Vagina (tissue), 2 donors: ENCODE data around the gene DNAJC5. TPM values are rescaled to one million over a fixed set of nuclear protein-coding genes. Genes with fewer than 3 reads are reported as not detected.
A peak's percentile ranks its signal among the peaks of the same experiment; 100 is the strongest.

Experiments used
- DNase-seq, 2 donors: peaks; one replicate each; pipeline ENCODE4 v3.0.0-alpha.2; 2017; ENCODE audit errors: extremely low spot score in 2 of 2
- H3K27ac ChIP-seq: fragments of 200-600 bp; sonication (generic); one replicate; pipeline ENCODE4 v1.5.1; 2019
- H3K27me3 ChIP-seq: fragments of 200-600 bp; sonication (generic); one replicate; pipeline ENCODE4 v1.5.1; 2019
- H3K36me3 ChIP-seq, 2 donors: fragments of 200-600 bp; sonication (generic); one replicate each; pipeline ENCODE4 v1.5.1; 2017 to 2019
- H3K4me1 ChIP-seq: fragments of 200-600 bp; sonication (generic); one replicate; pipeline ENCODE4 v1.5.1; 2019
- H3K4me3 ChIP-seq, 2 donors: fragments of 200-600 bp; sonication (generic); 1 replicate in 1 of 2; 2 replicates in 1 of 2; pipeline ENCODE4 v1.5.1; 2016 to 2019
- H3K9me3 ChIP-seq: fragments of 200-600 bp; sonication (generic); one replicate; pipeline ENCODE4 v1.5.1; 2019
- POLR2A ChIP-seq, 2 donors: fragments of 450-650 bp; IDR thresholded peaks; one replicate each; pipeline ENCODE4 v1.6.1; 2017; ENCODE audit warnings: antibody characterized with exemption in 2 of 2, mild to moderate bottlenecking in 2 of 2, moderate library complexity in 2 of 2
- POLR2AphosphoS5 ChIP-seq, 2 donors: sonication (generic); formaldehyde crosslinking; IDR thresholded peaks; one replicate each; pipeline ENCODE4 v1.9.0; 2017; ENCODE audit warnings: antibody characterized with exemption in 2 of 2, mild to moderate bottlenecking in 2 of 2, low read depth in 1 of 2; ENCODE audit not compliant: insufficient read depth in 1 of 2
- intact Hi-C: fragments of 100-400 bp; cut with DNase I; formaldehyde crosslinking; loops from one replicate; pipeline ENCODE4 v1.15.1; 2023
- microRNA counts, 2 donors: library from miRNA; unstranded; fragments of <30 nt; microRNA quantifications; one replicate each; lab custom pipeline; 2016 to 2017
- microRNA-seq: library from miRNA; unstranded; fragments of <30 nt; microRNA quantifications from one replicate; pipeline ENCODE4, GENCODE V29; 2017; ENCODE audit warnings: borderline number of aligned reads, borderline replicate concordance
- small RNA-seq: library from RNA; depleted of rRNA; stranded (forward); fragments of <200 nt; gene quantifications from one replicate; pipeline ENCODE3, GENCODE V24; 2016
- total RNA-seq: library from RNA; depleted of rRNA; stranded (reverse); fragments of >200 nt; gene quantifications from one replicate; pipeline ENCODE4 v1.2.3, GENCODE V29; 2016
- TF ChIP-seq, protein P1 (sequence below), 3 experiments: fragments of 450-650 bp in 2 of 3; fragments of 200-600 bp in 1 of 3; sonication (generic) in 1 of 3; IDR thresholded peaks; one replicate each; pipeline ENCODE4 v1.5.1; 2017 to 2019; ENCODE audit warnings: antibody characterized with exemption in 3 of 3, mild to moderate bottlenecking in 2 of 3, moderate library complexity in 2 of 3

The DNAJC5 gene
- total RNA-seq, 1 donor from 2014 or later, result 25.8 TPM

DNA sequence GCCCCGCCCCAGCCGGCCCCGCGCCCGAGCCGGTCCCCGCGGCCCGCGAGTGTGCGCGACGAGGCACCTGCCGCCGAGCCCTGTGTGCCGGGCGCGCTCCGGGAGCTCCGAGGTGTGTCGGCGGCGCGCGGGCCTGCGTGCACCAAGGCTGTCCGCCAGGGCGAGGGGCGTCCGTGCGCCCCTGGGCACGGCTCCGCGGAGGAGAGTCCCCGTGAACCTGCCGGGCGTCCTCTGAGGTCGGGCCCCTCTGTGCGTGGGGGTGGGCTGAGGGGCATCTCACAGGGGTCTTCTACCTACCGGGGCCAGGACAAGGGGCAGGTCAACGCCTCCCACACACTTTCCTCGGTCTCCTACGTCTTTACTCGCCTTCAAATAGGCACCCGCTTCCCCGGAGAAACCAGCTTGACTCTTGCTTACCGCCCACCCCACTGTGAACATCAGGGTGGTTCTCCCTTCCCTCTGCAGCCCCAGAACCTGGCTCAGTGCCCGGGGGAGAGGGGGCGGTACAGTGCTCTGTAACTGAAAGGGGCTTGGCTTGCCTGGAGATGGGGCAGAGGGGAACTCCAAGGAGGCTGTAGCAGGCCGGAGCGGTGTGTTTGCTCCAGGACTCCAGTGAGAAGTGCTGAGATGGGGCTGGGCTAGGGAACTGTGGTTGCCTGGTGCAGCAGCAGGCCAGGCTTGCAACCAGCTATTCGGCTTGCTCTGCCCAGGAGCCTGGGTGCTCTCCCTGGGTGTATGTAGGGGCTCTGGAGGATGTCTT is 84.8 kb downstream of the DNAJC5 start, which contains the start of gene SAMD10:
Gene SAMD10 (minus strand): TSS at position 86 of the 760 bp plus-strand sequence. CDS start 175 bp downstream, outside the sequence.
- DNase-seq, result no peak
- H3K4me1 ChIP-seq, result peaks cover 52% of the 10 kb centered on the region
- intact Hi-C loops, result no loop called here
- peak within 1 kb of the TSS; percentile 70 to 92 for H3K4me3 ChIP-seq
- no peaks in the 10 kb centered on the region for H3K27me3 ChIP-seq
- peak within 1 kb of the TSS; percentile 65 for H3K27ac ChIP-seq
- TF ChIP-seq, protein P1, sequence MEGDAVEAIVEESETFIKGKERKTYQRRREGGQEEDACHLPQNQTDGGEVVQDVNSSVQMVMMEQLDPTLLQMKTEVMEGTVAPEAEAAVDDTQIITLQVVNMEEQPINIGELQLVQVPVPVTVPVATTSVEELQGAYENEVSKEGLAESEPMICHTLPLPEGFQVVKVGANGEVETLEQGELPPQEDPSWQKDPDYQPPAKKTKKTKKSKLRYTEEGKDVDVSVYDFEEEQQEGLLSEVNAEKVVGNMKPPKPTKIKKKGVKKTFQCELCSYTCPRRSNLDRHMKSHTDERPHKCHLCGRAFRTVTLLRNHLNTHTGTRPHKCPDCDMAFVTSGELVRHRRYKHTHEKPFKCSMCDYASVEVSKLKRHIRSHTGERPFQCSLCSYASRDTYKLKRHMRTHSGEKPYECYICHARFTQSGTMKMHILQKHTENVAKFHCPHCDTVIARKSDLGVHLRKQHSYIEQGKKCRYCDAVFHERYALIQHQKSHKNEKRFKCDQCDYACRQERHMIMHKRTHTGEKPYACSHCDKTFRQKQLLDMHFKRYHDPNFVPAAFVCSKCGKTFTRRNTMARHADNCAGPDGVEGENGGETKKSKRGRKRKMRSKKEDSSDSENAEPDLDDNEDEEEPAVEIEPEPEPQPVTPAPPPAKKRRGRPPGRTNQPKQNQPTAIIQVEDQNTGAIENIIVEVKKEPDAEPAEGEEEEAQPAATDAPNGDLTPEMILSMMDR (IDR thresholded peaks at IDR 0.05), result no peak
- TF ChIP-seq POLR2A (IDR thresholded peaks at IDR 0.05), result no peak
- TF ChIP-seq POLR2AphosphoS5 (IDR thresholded peaks at IDR 0.05; ENCODE audit: insufficient read depth in 1 of 2, low read depth in 1 of 2), result no peak
- no peaks in the 10 kb centered on the region for H3K9me3 ChIP-seq
- peaks cover 0 to 9% of the 10 kb centered on the region in 2 donors for H3K36me3 ChIP-seq

- Histone ChIP-seq H3K36me3 (peaks cover 0 to 15% of the 10 kb centered on the region in 2 donors), H3K4me1 (peaks cover 49% of the 10 kb centered on the region), H3K27me3 (no peaks in the 10 kb centered on the region), H3K4me3 (peak overlapping the region; percentile 70 to 92), H3K27ac (peak overlapping the region; percentile 57), H3K9me3 (no peaks in the 10 kb centered on the region)
- DNase-seq, result no peak
- no peak for TF ChIP-seq POLR2A (IDR thresholded peaks at IDR 0.05)
- TF ChIP-seq, protein P1 (IDR thresholded peaks at IDR 0.05), result no peak
- no peak for TF ChIP-seq POLR2AphosphoS5 (IDR thresholded peaks at IDR 0.05; ENCODE audit: insufficient read depth in 1 of 2, low read depth in 1 of 2)
- intact Hi-C loops, result no loop called here
These were observed 85.4 kb downstream of the DNAJC5 start for GRCh38 chr20:63980317-63980805.

DNA sequence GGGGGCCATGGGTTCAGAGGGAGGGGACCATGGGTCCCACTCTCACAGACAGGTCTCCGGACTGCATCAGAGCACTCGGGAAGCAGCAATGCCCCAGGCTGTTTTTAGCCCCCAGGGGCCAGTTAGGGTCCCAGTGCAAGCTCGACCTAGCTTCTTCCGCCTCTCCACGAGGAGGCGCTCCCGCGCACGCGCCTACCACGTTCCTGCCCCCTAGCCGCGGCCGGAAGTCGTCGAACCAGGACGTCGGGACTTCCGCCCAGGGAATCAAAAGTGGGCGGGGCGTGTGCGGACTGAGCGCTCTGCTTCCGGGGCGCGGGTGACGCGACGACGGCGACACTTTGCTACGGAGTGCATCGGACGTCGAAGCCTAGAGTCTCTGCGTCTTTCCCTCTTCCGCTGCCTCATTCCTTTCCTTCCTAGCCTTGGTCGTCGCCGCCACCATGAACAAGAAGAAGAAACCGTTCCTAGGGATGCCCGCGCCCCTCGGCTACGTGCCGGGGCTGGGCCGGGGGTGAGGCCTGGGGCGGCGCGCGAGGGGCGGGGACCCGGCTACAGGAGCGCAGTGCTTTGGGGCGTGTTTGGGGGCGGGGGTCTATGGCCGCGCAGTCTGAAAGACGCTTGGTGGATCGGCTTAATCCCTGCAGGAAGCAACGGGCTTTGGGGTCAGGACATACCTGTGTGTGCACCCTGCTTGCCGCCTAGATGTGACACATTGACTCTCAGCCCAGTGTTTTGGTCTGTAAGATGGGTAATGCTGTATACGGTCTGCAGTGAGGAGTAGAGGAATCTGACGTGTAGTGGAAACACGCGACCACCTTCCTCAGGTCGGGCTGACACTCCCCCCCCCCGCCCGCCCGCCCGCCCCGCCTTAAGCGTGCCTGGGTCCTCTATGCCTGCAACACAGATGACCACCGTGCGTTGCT is 86.1 kb downstream of the DNAJC5 start, which contains the start of gene PRPF6:
Gene PRPF6 (plus strand): TSS at position 327 of the 923 bp plus-strand sequence. CDS start 114 bp downstream, at position 441.
- H3K9me3 ChIP-seq, result no peaks in the 10 kb centered on the region
- intact Hi-C loops, result no loop called here
- peaks cover 0 to 22% of the 10 kb centered on the region in 2 donors for H3K36me3 ChIP-seq
- peaks cover 49% of the 10 kb centered on the region for H3K4me1 ChIP-seq
- DNase-seq, result no peak
- TF ChIP-seq, protein P1 (IDR thresholded peaks at IDR 0.05), result peak; percentile 42 to 73 (median 66)
- TF ChIP-seq POLR2A (IDR thresholded peaks at IDR 0.05), result peak in 1 of 2 donors; percentile 14
- TF ChIP-seq POLR2AphosphoS5 (IDR thresholded peaks at IDR 0.05; ENCODE audit: insufficient read depth in 1 of 2, low read depth in 1 of 2), result peak; percentile 87 to 95
- H3K27me3 ChIP-seq, result no peaks in the 10 kb centered on the region
- peak within 1 kb of the TSS; percentile 57 for H3K27ac ChIP-seq
- peak within 1 kb of the TSS; percentile 70 to 92 for H3K4me3 ChIP-seq

- peaks cover 48% of the 10 kb centered on the region for H3K4me1 ChIP-seq
- no peak for TF ChIP-seq POLR2AphosphoS5 (IDR thresholded peaks at IDR 0.05; ENCODE audit: insufficient read depth in 1 of 2, low read depth in 1 of 2)
- TF ChIP-seq, protein P1 (IDR thresholded peaks at IDR 0.05), result no peak
- no peak for TF ChIP-seq POLR2A (IDR thresholded peaks at IDR 0.05)
These were observed 88.0 kb downstream of the DNAJC5 start for GRCh38 chr20:63982937-63983336.

More at GRCh38 chr20:63982937-63983336, 88.0 kb downstream of the DNAJC5 start:
- intact Hi-C loops, result no loop called here
- no peaks in the 10 kb centered on the region for H3K9me3 ChIP-seq
- no peak overlapping the region for H3K4me3 ChIP-seq
- H3K27me3 ChIP-seq, result no peaks in the 10 kb centered on the region
- no peak overlapping the region for H3K27ac ChIP-seq
- H3K36me3 ChIP-seq, result peaks cover 0 to 40% of the 10 kb centered on the region in 2 donors
- DNase-seq, result no peak

MicroRNAs within 50 kb of the gene (microRNA counts, 767-probe panel; counts per million panel counts)
- 238 to 261 counts per million in 2 donors for microRNA hsa-miR-1914-5p (lab: Ali Mortazavi, UCI)
- 238 to 261 counts per million in 2 donors for microRNA hsa-miR-647 (lab: Ali Mortazavi, UCI)
- 238 to 261 counts per million in 2 donors for microRNA hsa-miR-941 (lab: Ali Mortazavi, UCI)

Small RNAs within 50 kb of the gene (microRNA-seq; reads per million reads assigned to microRNA genes)
- gene MIR1914 (not detected), gene MIR647 (not detected), gene MIR941-1 (not detected), gene MIR941-2 (not detected), gene MIR941-3 (not detected), gene MIR941-4 (not detected), gene MIR941-5 (not detected)

Small RNAs within 50 kb of the gene (small RNA-seq; reads per million reads assigned to genes)
- gene MIR647 (not detected), gene MIR941-2 (not detected), gene MIR941-4 (not detected), gene MIR941-5 (not detected), gene RNU1-134P (not detected)

Other genes starting within 250 kb of the DNAJC5 start
- 14.7 TPM for gene STMN3, start 241.7 kb upstream of the DNAJC5 start, total RNA-seq
- 17.7 TPM for gene RTEL1, start 236.8 kb upstream of the DNAJC5 start, total RNA-seq
- gene TNFRSF6B, start 198.5 kb upstream of the DNAJC5 start, total RNA-seq, result 16.7 TPM
- 30.9 TPM for gene ARFRP1, start 187.2 kb upstream of the DNAJC5 start, total RNA-seq
- gene ZGPAT, start 187.1 kb upstream of the DNAJC5 start, total RNA-seq, result 30.4 TPM
- 32.4 TPM for gene LIME1, start 158.5 kb upstream of the DNAJC5 start, total RNA-seq
- 33.1 TPM for gene SLC2A4RG, start 155.3 kb upstream of the DNAJC5 start, total RNA-seq
- gene ZBTB46, start 63.9 kb upstream of the DNAJC5 start, total RNA-seq, result 7.4 TPM
- gene ABHD16B, start 33.6 kb upstream of the DNAJC5 start, total RNA-seq, result not detected
- gene TPD52L2, start 29.9 kb upstream of the DNAJC5 start, total RNA-seq, result 90.1 TPM
- 50.1 TPM for gene UCKL1, start 61.3 kb downstream of the DNAJC5 start, total RNA-seq
- 10.3 TPM for gene ZNF512B, start 74.8 kb downstream of the DNAJC5 start, total RNA-seq
- 11.8 TPM for gene SAMD10, start 84.5 kb downstream of the DNAJC5 start, total RNA-seq
- gene PRPF6, start 86.0 kb downstream of the DNAJC5 start, total RNA-seq, result 50.6 TPM
- 0.98 TPM for gene C20orf204, start 141.1 kb downstream of the DNAJC5 start, total RNA-seq
- gene SOX18, start 154.5 kb downstream of the DNAJC5 start, total RNA-seq, result 57.2 TPM
- 33.1 TPM for gene TCEA2, start 168.1 kb downstream of the DNAJC5 start, total RNA-seq
- 20.6 TPM for gene RGS19, start 184.4 kb downstream of the DNAJC5 start, total RNA-seq
- 1.5 TPM for gene OPRL1, start 185.0 kb downstream of the DNAJC5 start, total RNA-seq
- not detected for gene LKAAEAR1, start 189.3 kb downstream of the DNAJC5 start, total RNA-seq
- not detected for gene NPBWR2, start 212.4 kb downstream of the DNAJC5 start, total RNA-seq